Superior temporal gyrus (tissue), 1 donor: ENCODE data around the gene URGCP.
"Not testable (repeated sequence)": the region's sequence is repeated elsewhere in the genome, so short reads cannot be mapped to it uniquely, and the experiment has no call there.

Experiments used
- DNase-seq: peaks from one replicate; pipeline ENCODE4 v3.0.0-alpha.2; 2016; ENCODE audit errors: extremely low spot score

URGCP gene

DNA sequence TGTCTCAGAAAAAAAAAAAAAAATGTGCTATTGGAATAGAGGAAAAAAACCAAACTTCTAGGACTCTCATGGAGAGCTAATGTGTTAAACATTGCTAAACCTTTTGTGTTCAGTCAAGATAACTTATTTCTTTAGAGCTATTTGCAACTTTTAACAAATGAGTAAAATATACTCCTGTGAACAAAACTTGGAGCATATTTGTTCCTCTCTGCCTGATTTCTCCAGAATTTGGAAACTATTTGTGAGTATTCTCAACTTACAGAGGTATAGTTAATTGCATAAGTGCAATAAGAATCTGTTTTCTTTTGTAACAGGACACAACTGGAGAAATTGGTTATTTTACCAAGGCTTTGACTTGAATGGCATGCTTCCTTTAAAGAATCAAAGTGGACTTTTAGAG, 75.5 kb downstream of the URGCP start:
- not testable (repeated sequence) for DNase-seq
